Colonic mucosa (tissue), 4 donors: ENCODE measurements around the gene KDM4B. TPM values are rescaled to one million over a fixed set of nuclear protein-coding genes. Genes with fewer than 3 reads are reported as not detected.

ENCODE experiments used
- DNase-seq: peaks from one replicate; pipeline ENCODE4 v3.0.0-alpha.2; 2020
- H3K27ac ChIP-seq: fragments of 200-600 bp; one replicate; pipeline ENCODE4 v1.8.0; 2021
- H3K27me3 ChIP-seq: fragments of 200-600 bp; one replicate; pipeline ENCODE4 v1.8.0; 2021
- H3K36me3 ChIP-seq: fragments of 200-600 bp; one replicate; pipeline ENCODE4 v1.8.0; 2021
- H3K4me1 ChIP-seq: fragments of 200-600 bp; one replicate; pipeline ENCODE4 v1.8.0; 2021; ENCODE audit warnings: mild to moderate bottlenecking
- H3K4me3 ChIP-seq: fragments of 200-600 bp; one replicate; pipeline ENCODE4 v1.8.0; 2021
- H3K9ac ChIP-seq, 2 donors: one replicate each; pipeline ENCODE4 v1.7.0; 2013; ENCODE audit warnings: control low read depth in 2 of 2, low read depth in 2 of 2, low read length in 2 of 2
- H3K9me3 ChIP-seq: fragments of 200-600 bp; one replicate; pipeline ENCODE4 v1.8.0; 2021
- CTCF ChIP-seq: fragments of 200-600 bp; IDR thresholded peaks from one replicate; pipeline ENCODE4 v1.8.0; 2022; ENCODE audit warnings: antibody characterized with exemption, mild to moderate bottlenecking
- intact Hi-C: fragments of 100-400 bp; cut with DNase I; formaldehyde crosslinking; loops from one replicate; pipeline ENCODE4 v1.14.1; 2022
- total RNA-seq, 2 donors: library from RNA; stranded (reverse); fragmentation: NEBNext Ultra II Directional in 1 of 2; extraction: Animal tissue kit (Norgen Biotek cat#: 25700) in 1 of 2; gene quantifications; one replicate each; pipeline ENCODE4 v1.2.1, GENCODE V29; 2021
- donor health status: healthy.
- donor health status: DM: no; HTN: no; CAD: no.
- donor health status: DM: no; HTN: no; CAD: no.

KDM4B gene
- total RNA-seq, 2 donors from 2014 or later, result 35.2 to 52.9 TPM

GRCh38 chr19:5083547-5083965, 114.6 kb downstream of the KDM4B start:
- H3K36me3 ChIP-seq, result peaks cover 5% of the 10 kb centered on the region
- no peak for DNase-seq

GRCh38 chr19:5085566-5085965, 116.7 kb downstream of the KDM4B start:
- intact Hi-C loops, result no loop called here
- TF ChIP-seq CTCF, result no peak
- H3K36me3 ChIP-seq, result peaks cover 5% of the 10 kb centered on the region
- H3K4me1 ChIP-seq, result no peaks in the 10 kb centered on the region
- H3K9me3 ChIP-seq, result no peaks in the 10 kb centered on the region
- no peak overlapping the region for H3K4me3 ChIP-seq
- no peak overlapping the region for H3K27ac ChIP-seq
- DNase-seq, result no peak
- no peak overlapping the region for H3K9ac ChIP-seq
- no peaks in the 10 kb centered on the region for H3K27me3 ChIP-seq

More at GRCh38 chr19:5083547-5083965, 114.6 kb downstream of the KDM4B start:
- no peak overlapping the region for H3K9ac ChIP-seq
- TF ChIP-seq CTCF, result no peak
- intact Hi-C loops, result no loop called here
- H3K27ac ChIP-seq, result no peak overlapping the region
- no peaks in the 10 kb centered on the region for H3K9me3 ChIP-seq
- no peaks in the 10 kb centered on the region for H3K4me1 ChIP-seq
- no peak overlapping the region for H3K4me3 ChIP-seq
- no peaks in the 10 kb centered on the region for H3K27me3 ChIP-seq

- Histone ChIP-seq H3K9me3 (no peaks in the 10 kb centered on the region), H3K9ac (no peak overlapping the region), H3K27me3 (no peaks in the 10 kb centered on the region), H3K27ac (no peak overlapping the region), H3K36me3 (peaks cover 5% of the 10 kb centered on the region), H3K4me1 (no peaks in the 10 kb centered on the region), H3K4me3 (no peak overlapping the region)
- intact Hi-C loops, result no loop called here
- TF ChIP-seq CTCF, result no peak
- DNase-seq, result no peak
These were observed 117.3 kb downstream of the KDM4B start for GRCh38 chr19:5086230-5086629.

- H3K4me3 ChIP-seq, result no peak overlapping the region
- no peaks in the 10 kb centered on the region for H3K9me3 ChIP-seq
- no peak overlapping the region for H3K9ac ChIP-seq
- no peak for TF ChIP-seq CTCF
- intact Hi-C loops, result no loop called here
- H3K4me1 ChIP-seq, result no peaks in the 10 kb centered on the region
- H3K36me3 ChIP-seq, result peaks cover 5% of the 10 kb centered on the region
- no peaks in the 10 kb centered on the region for H3K27me3 ChIP-seq
- no peak overlapping the region for H3K27ac ChIP-seq
- DNase-seq, result no peak
These were observed 118.0 kb downstream of the KDM4B start for GRCh38 chr19:5086725-5087439.

GRCh38 chr19:5089283-5089682, 120.4 kb downstream of the KDM4B start:
- no peaks in the 10 kb centered on the region for H3K9me3 ChIP-seq
- H3K36me3 ChIP-seq, result peaks cover 5% of the 10 kb centered on the region
- DNase-seq, result no peak
- no peak overlapping the region for H3K9ac ChIP-seq
- no peak overlapping the region for H3K4me3 ChIP-seq
- intact Hi-C loops, result no loop called here
- H3K27ac ChIP-seq, result no peak overlapping the region
- H3K4me1 ChIP-seq, result no peaks in the 10 kb centered on the region
- no peak for TF ChIP-seq CTCF
- no peaks in the 10 kb centered on the region for H3K27me3 ChIP-seq
